Measurements from ENCODE around the gene ARL5A. TPM values are rescaled to one million over a fixed set of nuclear protein-coding genes. Genes with fewer than 3 reads are reported as not detected.

ARL5A gene
- total and polyA plus RNA-seq, 9 of the 15 experiments (the other 6 are each of a cell fraction or from before 2014, with no cell fraction given) = 16.3 to 117 (median 88.4) TPM

- TF ChIP-seq ZBTB40 (IDR thresholded peaks at IDR 0.05) (no peak), ZBTB40 (CRISPR knock-in tag; IDR thresholded peaks at IDR 0.05) (no peak), MCM2 (IDR thresholded peaks at IDR 0.05; ENCODE audit: low read depth) (no peak), GABPA (tag; conservative IDR thresholded peaks at IDR 0.05; ENCODE audit: low read depth) (no peak), ZNF316 (IDR thresholded peaks at IDR 0.05) (peak; percentile 40), ZBTB43 (CRISPR knock-in tag; IDR thresholded peaks at IDR 0.05) (no peak), TFAM (CRISPR knock-in tag; conservative IDR thresholded peaks at IDR 0.05) (no peak), ZHX1 (conservative IDR thresholded peaks at IDR 0.05; ENCODE audit: low read length) (no peak), HOXB6 (CRISPR knock-in tag; IDR thresholded peaks at IDR 0.05; ENCODE audit: borderline replicate concordance) (no peak), BRD9 (IDR thresholded peaks at IDR 0.05; ENCODE audit: low read depth, partially characterized antibody) (peak; percentile 82), ZNF695 (CRISPR knock-in tag; IDR thresholded peaks at IDR 0.05) (no peak)
- TF ChIP-seq, protein P1, sequence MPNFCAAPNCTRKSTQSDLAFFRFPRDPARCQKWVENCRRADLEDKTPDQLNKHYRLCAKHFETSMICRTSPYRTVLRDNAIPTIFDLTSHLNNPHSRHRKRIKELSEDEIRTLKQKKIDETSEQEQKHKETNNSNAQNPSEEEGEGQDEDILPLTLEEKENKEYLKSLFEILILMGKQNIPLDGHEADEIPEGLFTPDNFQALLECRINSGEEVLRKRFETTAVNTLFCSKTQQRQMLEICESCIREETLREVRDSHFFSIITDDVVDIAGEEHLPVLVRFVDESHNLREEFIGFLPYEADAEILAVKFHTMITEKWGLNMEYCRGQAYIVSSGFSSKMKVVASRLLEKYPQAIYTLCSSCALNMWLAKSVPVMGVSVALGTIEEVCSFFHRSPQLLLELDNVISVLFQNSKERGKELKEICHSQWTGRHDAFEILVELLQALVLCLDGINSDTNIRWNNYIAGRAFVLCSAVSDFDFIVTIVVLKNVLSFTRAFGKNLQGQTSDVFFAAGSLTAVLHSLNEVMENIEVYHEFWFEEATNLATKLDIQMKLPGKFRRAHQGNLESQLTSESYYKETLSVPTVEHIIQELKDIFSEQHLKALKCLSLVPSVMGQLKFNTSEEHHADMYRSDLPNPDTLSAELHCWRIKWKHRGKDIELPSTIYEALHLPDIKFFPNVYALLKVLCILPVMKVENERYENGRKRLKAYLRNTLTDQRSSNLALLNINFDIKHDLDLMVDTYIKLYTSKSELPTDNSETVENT (CRISPR knock-in tag; IDR thresholded peaks at IDR 0.05) = no peak
Measured at GRCh38 chr2:151789055-151789834, 39.0 kb downstream of the ARL5A start (continued).

All from K562 (cell line).